DMS53 (cell line): ENCODE results near the gene GRIPAP1.
A peak's percentile ranks its signal among the peaks of the same experiment; 100 is the strongest.

Experiments
- DNase-seq: peaks from one replicate; lab custom pipeline; 2025; lab: John Stamatoyannopoulos, UW

Gene GRIPAP1

GRCh38 chrX:49002091-49002935 lies at the start of gene GRIPAP1:
Gene GRIPAP1, minus strand, starts transcription at chrX:49002264. Its CDS starts 35 bp downstream, at chrX:49002229.
- peak; percentile 99 for DNase-seq

- no peak for DNase-seq
Observed at GRCh38 chrX:49043987-49044281, 41.9 kb upstream of the GRIPAP1 start.

- DNase-seq = peak; percentile 99
Observed at GRCh38 chrX:49043220-49043986, 41.3 kb upstream of the GRIPAP1 start, which contains the start of gene TFE3. Gene TFE3, minus strand, starts transcription at chrX:49043357. Its CDS starts 131 bp downstream, at chrX:49043226.

- peak; percentile 50 for DNase-seq
Observed at GRCh38 chrX:49042581-49043219, 40.6 kb upstream of the GRIPAP1 start.

- DNase-seq = peak; percentile 62
Observed at GRCh38 chrX:49041744-49042580, 39.9 kb upstream of the GRIPAP1 start.

GRCh38 chrX:49040376-49040955 lies 38.4 kb upstream of the GRIPAP1 start:
- no peak for DNase-seq

GRCh38 chrX:49039598-49040375 lies 37.7 kb upstream of the GRIPAP1 start:
- peak; percentile 85 for DNase-seq

- DNase-seq = peak; percentile 19
Observed at GRCh38 chrX:49037883-49038475, 35.9 kb upstream of the GRIPAP1 start.

- DNase-seq = no peak
Observed at GRCh38 chrX:49030283-49030682, 28.2 kb upstream of the GRIPAP1 start.

GRCh38 chrX:49029876-49030275 lies 27.8 kb upstream of the GRIPAP1 start:
- DNase-seq = peak; percentile 16

- DNase-seq = no peak
Observed at GRCh38 chrX:49019599-49020249, 17.7 kb upstream of the GRIPAP1 start.

GRCh38 chrX:49019050-49019449 lies 17.0 kb upstream of the GRIPAP1 start:
- DNase-seq = no peak

- peak; percentile 29 for DNase-seq
Observed at GRCh38 chrX:49003696-49004095, 1.6 kb upstream of the GRIPAP1 start.

GRCh38 chrX:49001521-49002090 lies 458 bp downstream of the GRIPAP1 start:
- peak; percentile 70 for DNase-seq

GRCh38 chrX:49000636-49001035 lies 1.4 kb downstream of the GRIPAP1 start:
- no peak for DNase-seq

GRCh38 chrX:48999030-48999429 lies 3.0 kb downstream of the GRIPAP1 start:
- DNase-seq = no peak

- peak; percentile 7 for DNase-seq
Observed at GRCh38 chrX:48998391-48998790, 3.7 kb downstream of the GRIPAP1 start.

GRCh38 chrX:48997865-48998264 lies 4.2 kb downstream of the GRIPAP1 start:
- DNase-seq = no peak

- no peak for DNase-seq
Observed at GRCh38 chrX:48997455-48997854, 4.6 kb downstream of the GRIPAP1 start.
